ENCODE results near the gene BIN2. TPM values are rescaled to one million over a fixed set of nuclear protein-coding genes. Genes with fewer than 3 reads are reported as not detected.
A peak's percentile ranks its signal among the peaks of the same experiment; 100 is the strongest.

Gene BIN2
- total RNA-seq, 1 donor from 2014 or later, result 1.6 TPM

DNA sequence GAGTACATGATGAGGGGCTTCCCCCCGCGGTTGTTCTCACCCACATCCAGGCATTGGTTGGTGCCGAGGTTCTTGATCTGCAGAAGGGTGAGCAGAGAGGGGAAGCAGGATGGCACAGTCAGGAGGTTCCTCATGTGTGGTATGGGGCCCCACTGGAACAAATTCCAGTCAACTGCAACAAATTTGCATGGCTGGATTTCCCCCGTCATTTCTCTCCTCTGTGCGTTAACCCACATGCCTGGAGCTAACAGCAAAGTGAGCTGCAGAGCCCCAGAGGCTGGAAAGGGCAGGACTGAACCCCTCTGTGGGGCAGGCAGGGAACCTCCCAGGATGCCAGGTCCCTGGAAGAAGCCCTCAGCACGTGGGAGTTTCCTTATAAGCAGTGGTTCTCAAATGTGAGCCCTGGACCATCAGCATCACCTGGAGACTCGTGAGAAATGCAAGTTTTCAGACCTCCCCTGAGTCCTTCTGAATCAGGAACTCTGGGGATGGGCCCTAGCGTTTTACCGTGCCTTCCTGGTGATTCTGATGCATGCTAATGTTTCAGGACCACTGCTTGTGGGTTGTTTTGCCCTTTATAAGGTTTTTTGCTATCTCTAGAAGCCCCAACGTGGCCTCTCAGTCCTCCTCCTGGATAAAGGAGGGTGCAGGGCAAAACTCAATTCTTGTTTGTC, 33.5 kb upstream of the BIN2 start:
- no peak for DNase-seq
- Histone ChIP-seq H3K27ac (replicated peaks) (no peak overlapping the region), H3K36me3 (no peaks in the 10 kb centered on the region), H3K9me3 (replicated peaks) (no peaks in the 10 kb centered on the region), H3K4me3 (no peak overlapping the region), H3K27me3 (ENCODE audit: low read depth) (peaks cover 7% of the 10 kb centered on the region), H3K4me1 (no peaks in the 10 kb centered on the region)
- TF ChIP-seq, protein P1, sequence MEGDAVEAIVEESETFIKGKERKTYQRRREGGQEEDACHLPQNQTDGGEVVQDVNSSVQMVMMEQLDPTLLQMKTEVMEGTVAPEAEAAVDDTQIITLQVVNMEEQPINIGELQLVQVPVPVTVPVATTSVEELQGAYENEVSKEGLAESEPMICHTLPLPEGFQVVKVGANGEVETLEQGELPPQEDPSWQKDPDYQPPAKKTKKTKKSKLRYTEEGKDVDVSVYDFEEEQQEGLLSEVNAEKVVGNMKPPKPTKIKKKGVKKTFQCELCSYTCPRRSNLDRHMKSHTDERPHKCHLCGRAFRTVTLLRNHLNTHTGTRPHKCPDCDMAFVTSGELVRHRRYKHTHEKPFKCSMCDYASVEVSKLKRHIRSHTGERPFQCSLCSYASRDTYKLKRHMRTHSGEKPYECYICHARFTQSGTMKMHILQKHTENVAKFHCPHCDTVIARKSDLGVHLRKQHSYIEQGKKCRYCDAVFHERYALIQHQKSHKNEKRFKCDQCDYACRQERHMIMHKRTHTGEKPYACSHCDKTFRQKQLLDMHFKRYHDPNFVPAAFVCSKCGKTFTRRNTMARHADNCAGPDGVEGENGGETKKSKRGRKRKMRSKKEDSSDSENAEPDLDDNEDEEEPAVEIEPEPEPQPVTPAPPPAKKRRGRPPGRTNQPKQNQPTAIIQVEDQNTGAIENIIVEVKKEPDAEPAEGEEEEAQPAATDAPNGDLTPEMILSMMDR (IDR thresholded peaks at IDR 0.05; ENCODE audit: borderline replicate concordance), result no peak
- intact Hi-C loops (cut with micrococcal nuclease), result no loop called here

DNA sequence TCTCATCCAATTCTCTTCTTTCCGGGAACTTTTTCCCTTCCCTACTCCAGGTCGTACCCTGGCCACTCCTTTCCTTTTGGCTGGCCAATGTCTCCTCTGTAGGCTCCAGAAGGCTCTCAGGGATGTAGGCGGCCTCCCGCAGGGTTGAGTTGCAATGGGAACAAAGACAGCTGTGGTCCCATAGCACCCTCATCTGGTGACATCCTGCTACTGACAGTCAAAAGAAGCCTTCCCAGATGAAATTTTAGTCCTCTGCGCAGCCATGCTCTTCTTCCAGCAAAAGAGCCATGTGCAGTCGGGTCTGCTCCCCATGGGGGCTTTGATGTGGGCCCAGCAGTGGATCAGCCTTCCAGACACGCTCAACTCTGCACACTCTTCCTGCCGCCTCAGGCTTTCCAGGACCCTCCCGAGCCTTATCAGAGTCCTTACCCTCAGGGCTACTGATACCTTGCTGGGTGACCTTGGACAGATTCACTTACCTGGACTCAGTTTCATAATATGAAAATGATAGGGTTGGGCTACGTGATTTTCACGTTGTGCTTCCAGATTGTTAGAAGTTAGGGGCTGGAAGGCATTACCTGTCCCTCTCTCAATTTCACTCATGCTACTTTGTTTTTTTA, 28.0 kb upstream of the BIN2 start:
- H3K27ac ChIP-seq (replicated peaks), result no peak overlapping the region
- no peaks in the 10 kb centered on the region for H3K9me3 ChIP-seq (replicated peaks)
- no peaks in the 10 kb centered on the region for H3K36me3 ChIP-seq
- no peak for DNase-seq
- H3K4me3 ChIP-seq, result no peak overlapping the region
- H3K4me1 ChIP-seq, result no peaks in the 10 kb centered on the region
- intact Hi-C loops (cut with micrococcal nuclease), result no loop called here
- TF ChIP-seq, protein P1 (IDR thresholded peaks at IDR 0.05; ENCODE audit: borderline replicate concordance), result peak; percentile 66
- H3K27me3 ChIP-seq (ENCODE audit: low read depth), result peaks cover 11% of the 10 kb centered on the region

DNA sequence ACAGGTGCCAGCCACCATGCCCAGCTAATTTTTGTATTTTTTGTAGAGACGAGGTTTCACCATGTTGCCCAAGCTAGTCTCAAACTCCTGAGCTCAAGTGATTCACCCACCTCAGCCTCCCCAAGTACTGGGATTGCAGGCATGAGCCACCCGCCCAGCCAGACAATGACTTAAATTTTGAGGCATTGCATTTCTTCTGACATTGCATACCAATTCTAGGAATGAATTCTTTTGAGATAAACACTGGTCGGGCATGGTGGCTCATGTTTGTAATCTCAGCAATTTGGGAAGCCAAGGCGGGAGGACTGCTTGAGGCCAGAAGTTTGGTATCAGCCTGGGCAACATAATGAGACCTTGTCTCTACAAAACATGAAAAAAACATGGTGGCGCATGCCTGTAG, 25.1 kb upstream of the BIN2 start:
- intact Hi-C loops (cut with micrococcal nuclease), result no loop called here
- H3K4me3 ChIP-seq, result no peak overlapping the region
- H3K27me3 ChIP-seq (ENCODE audit: low read depth), result peaks cover 10% of the 10 kb centered on the region
- H3K27ac ChIP-seq (replicated peaks), result no peak overlapping the region
- H3K9me3 ChIP-seq (replicated peaks), result no peaks in the 10 kb centered on the region
- DNase-seq, result no peak
- H3K4me1 ChIP-seq, result no peaks in the 10 kb centered on the region
- TF ChIP-seq, protein P1 (IDR thresholded peaks at IDR 0.05; ENCODE audit: borderline replicate concordance), result no peak
- no peaks in the 10 kb centered on the region for H3K36me3 ChIP-seq

DNA sequence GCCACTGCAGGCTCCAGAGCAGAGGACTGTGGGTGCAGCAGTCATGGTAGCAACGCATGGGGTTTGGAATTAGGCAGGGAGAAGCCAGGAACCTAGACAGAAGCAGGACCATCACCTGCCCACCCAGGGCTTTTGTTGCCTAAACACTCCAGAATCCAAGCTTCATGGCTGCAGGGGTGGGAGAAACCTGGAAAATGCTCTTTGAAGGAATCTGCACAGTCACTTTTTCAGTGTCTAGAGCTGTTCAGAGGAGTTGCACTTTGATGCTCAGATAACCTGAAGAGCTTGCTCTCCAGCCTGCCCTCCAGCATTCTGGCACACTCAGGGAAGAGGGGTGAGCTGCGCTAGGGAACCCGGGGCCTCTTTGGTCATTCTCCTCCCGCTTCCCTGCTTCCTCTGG, 24.1 kb upstream of the BIN2 start:
- H3K27ac ChIP-seq (replicated peaks), result no peak overlapping the region
- no peaks in the 10 kb centered on the region for H3K36me3 ChIP-seq
- H3K9me3 ChIP-seq (replicated peaks), result no peaks in the 10 kb centered on the region
- H3K4me1 ChIP-seq, result no peaks in the 10 kb centered on the region
- no peak overlapping the region for H3K4me3 ChIP-seq
- TF ChIP-seq, protein P1 (IDR thresholded peaks at IDR 0.05; ENCODE audit: borderline replicate concordance), result no peak
- intact Hi-C loops (cut with micrococcal nuclease), result no loop called here
- peaks cover 5% of the 10 kb centered on the region for H3K27me3 ChIP-seq (ENCODE audit: low read depth)
- no peak for DNase-seq

DNA sequence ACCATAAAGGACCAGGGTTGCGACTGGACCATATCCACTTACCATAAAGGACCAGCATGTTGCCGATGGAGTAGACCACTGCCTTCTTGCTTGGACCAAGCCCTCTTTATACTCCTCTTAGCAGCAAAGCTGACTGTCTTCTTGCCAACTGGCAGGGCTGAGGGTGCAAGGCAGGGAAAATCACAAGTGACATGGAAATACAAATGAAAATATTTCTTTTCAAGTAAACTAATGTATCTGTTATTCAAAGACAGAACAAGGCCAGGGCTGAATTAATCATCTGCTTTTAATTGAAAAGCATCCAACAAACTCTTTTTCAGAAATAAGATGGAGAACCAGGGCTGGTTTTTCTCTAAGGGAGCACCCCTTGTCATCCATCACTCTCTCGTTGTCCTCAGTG, 22.6 kb upstream of the BIN2 start, which contains the start of gene CELA1:
TSS of gene CELA1 (minus strand) at position 99 of the 400 bp plus-strand sequence. CDS start at position 58, 41 bp downstream.
- no peak for DNase-seq
- intact Hi-C loops (cut with micrococcal nuclease), result no loop called here
- Histone ChIP-seq H3K9me3 (replicated peaks) (no peaks in the 10 kb centered on the region), H3K4me3 (no peak within 1 kb of the TSS), H3K36me3 (no peaks in the 10 kb centered on the region), H3K27me3 (ENCODE audit: low read depth) (peaks cover 5% of the 10 kb centered on the region), H3K27ac (replicated peaks) (no peak within 1 kb of the TSS), H3K4me1 (no peaks in the 10 kb centered on the region)
- TF ChIP-seq, protein P1 (IDR thresholded peaks at IDR 0.05; ENCODE audit: borderline replicate concordance), result no peak

Data from left ventricle myocardium inferior (tissue), 1 donor.